HepG2 (cell line): Measurements from ENCODE around the gene RAB5B.

Experiments
- NR2C2 ChIP-seq: sonication (generic); formaldehyde crosslinking; IDR thresholded peaks from 2 replicates; pipeline ENCODE4 v1.4.0; 2020; ENCODE audit warnings: missing genetic modification reagents, mild to moderate bottlenecking, moderate library complexity, borderline replicate concordance
- SSRP1 ChIP-seq: IDR thresholded peaks from 2 replicates; pipeline ENCODE4 v1.6.1; 2016; ENCODE audit warnings: control low read depth
- ZNF3 ChIP-seq: IDR thresholded peaks from 2 replicates; pipeline ENCODE4 v1.7.0; 2017; ENCODE audit warnings: inconsistent platforms
- TF ChIP-seq, protein P1 (sequence below): sonication (generic); formaldehyde crosslinking; IDR thresholded peaks from 2 replicates; pipeline ENCODE4 v1.5.0; 2020; ENCODE audit warnings: mild to moderate bottlenecking, missing genetic modification reagents, moderate library complexity

DNA sequence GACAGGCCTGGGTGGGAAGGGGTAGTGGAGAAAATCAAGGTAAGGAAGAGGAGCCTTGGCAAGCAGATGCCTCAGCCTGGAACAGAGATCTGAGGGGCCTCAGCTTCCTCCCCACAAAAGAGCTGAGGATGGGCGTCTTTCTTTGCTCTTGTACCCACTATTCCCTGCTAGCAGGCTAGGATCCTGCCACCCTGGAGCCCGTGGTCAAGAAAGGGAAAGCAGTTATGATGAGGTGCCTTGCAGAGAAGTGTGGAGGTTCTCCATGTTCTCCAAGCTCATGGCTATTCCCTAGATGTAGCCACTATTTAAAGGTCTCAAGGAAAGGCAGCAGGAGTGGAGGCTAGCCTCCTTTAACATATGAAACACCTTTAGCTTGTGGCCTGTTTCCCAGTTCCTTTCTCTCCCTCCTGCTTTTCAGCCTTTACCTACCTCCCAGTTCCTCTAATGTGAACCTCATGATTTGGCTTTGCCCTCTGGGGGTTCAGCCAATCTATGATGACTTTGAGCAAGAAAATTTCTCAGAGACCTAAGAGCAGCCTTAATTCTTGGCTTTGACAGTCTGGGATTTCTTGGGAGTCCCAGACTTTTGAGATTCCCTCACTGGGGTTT is 48.1 kb downstream of the RAB5B start:
- TF ChIP-seq ZNF3 (no peak), SSRP1 (CRISPR knock-in tag) (no peak), NR2C2 (CRISPR knock-in tag) (no peak)
- TF ChIP-seq, protein P1, sequence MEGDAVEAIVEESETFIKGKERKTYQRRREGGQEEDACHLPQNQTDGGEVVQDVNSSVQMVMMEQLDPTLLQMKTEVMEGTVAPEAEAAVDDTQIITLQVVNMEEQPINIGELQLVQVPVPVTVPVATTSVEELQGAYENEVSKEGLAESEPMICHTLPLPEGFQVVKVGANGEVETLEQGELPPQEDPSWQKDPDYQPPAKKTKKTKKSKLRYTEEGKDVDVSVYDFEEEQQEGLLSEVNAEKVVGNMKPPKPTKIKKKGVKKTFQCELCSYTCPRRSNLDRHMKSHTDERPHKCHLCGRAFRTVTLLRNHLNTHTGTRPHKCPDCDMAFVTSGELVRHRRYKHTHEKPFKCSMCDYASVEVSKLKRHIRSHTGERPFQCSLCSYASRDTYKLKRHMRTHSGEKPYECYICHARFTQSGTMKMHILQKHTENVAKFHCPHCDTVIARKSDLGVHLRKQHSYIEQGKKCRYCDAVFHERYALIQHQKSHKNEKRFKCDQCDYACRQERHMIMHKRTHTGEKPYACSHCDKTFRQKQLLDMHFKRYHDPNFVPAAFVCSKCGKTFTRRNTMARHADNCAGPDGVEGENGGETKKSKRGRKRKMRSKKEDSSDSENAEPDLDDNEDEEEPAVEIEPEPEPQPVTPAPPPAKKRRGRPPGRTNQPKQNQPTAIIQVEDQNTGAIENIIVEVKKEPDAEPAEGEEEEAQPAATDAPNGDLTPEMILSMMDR (CRISPR knock-in tag): no peak
